ENCODE data around the gene SULT1C2.
"Not testable (repeated sequence)": the region's sequence is repeated elsewhere in the genome, so short reads cannot be mapped to it uniquely, and the experiment has no call there.

- not testable (repeated sequence) for TF ChIP-seq USF2 (IDR thresholded peaks at IDR 0.05; ENCODE audit: low read depth, low read length); CTCF (conservative IDR thresholded peaks at IDR 0.05; ENCODE audit: low read depth, low read length); POLR2A (IDR thresholded peaks at IDR 0.05; ENCODE audit: low read depth, low read length); RAD21 (IDR thresholded peaks at IDR 0.05; ENCODE audit: low read length); MAFK (IDR thresholded peaks at IDR 0.05; ENCODE audit: low read depth, low read length); SMC3 (IDR thresholded peaks at IDR 0.05; ENCODE audit: low read depth, low read length); MXI1 (IDR thresholded peaks at IDR 0.05; ENCODE audit: borderline replicate concordance, low read depth, low read length); MAZ (IDR thresholded peaks at IDR 0.05; ENCODE audit: borderline replicate concordance, low read depth, low read length); CHD1 (IDR thresholded peaks at IDR 0.05; ENCODE audit: low read depth, low read length)
Measured at GRCh38 chr2:108359336-108359735, 70.6 kb downstream of the SULT1C2 start.
